Mucosa of descending colon (tissue), 3 donors: ENCODE data around the gene CIAO3. TPM values are rescaled to one million over a fixed set of nuclear protein-coding genes. Genes with fewer than 3 reads are reported as not detected.
A peak's percentile ranks its signal among the peaks of the same experiment; 100 is the strongest.

ENCODE experiments used
- ATAC-seq: fragments of 200-7000 bp; cut with Tn5 transposase; one replicate; pipeline ENCODE4 v1.9.1; 2020; ENCODE audit warnings: mild to moderate bottlenecking, moderate library complexity
- DNase-seq, 3 donors: peaks; one replicate each; pipeline ENCODE4 v3.0.0-alpha.2; 2020
- H3K36me3 ChIP-seq: fragments of 200-600 bp; one replicate; pipeline ENCODE4 v1.8.0; 2021; ENCODE audit warnings: low read depth, mild to moderate bottlenecking
- H3K4me1 ChIP-seq: fragments of 200-600 bp; one replicate; pipeline ENCODE4 v1.8.0; 2021; ENCODE audit warnings: low read depth, mild to moderate bottlenecking
- H3K4me3 ChIP-seq: fragments of 200-600 bp; one replicate; pipeline ENCODE4 v1.8.0; 2021; ENCODE audit warnings: mild to moderate bottlenecking
- H3K9me3 ChIP-seq: fragments of 200-600 bp; one replicate; pipeline ENCODE4 v1.8.0; 2021; ENCODE audit warnings: mild to moderate bottlenecking
- intact Hi-C, 2 donors: fragments of 100-400 bp; cut with DNase I in 1 of 2; cut with micrococcal nuclease in 1 of 2; formaldehyde crosslinking; loops; one replicate each; pipeline versions ENCODE4 v1.11.0 to v1.11.1; 2022; cut with DNase I, micrococcal nuclease
- microRNA-seq: library from miRNA; unstranded; fragments of <30 nt; microRNA quantifications from one replicate; pipeline ENCODE4, GENCODE V29; 2019
- total RNA-seq, 3 donors: library from RNA; stranded (reverse); fragmentation: NEBNext Ultra II Directional in 2 of 3; extraction: Animal tissue kit (Norgen Biotek cat#: 25700) in 2 of 3; gene quantifications; one replicate each; pipeline versions ENCODE4 v1.2.1 to v1.2.4, GENCODE V29; 2021 to 2023
- TF ChIP-seq, protein P1 (sequence below): fragments of 200-600 bp; IDR thresholded peaks from one replicate; pipeline ENCODE4 v1.8.0; 2022; ENCODE audit warnings: antibody characterized with exemption, mild to moderate bottlenecking
- donor health status: DM: no; HTN: no; CAD: no; lungs with moderate emphysema.
- donor health status: DM: no; HTN: no; CAD: no.
- donor health status: DM: no; HTN: yes; CAD: no.

The CIAO3 gene
- total RNA-seq, 3 donors from 2014 or later = 37.7 to 48.7 (median 47.6) TPM

DNA sequence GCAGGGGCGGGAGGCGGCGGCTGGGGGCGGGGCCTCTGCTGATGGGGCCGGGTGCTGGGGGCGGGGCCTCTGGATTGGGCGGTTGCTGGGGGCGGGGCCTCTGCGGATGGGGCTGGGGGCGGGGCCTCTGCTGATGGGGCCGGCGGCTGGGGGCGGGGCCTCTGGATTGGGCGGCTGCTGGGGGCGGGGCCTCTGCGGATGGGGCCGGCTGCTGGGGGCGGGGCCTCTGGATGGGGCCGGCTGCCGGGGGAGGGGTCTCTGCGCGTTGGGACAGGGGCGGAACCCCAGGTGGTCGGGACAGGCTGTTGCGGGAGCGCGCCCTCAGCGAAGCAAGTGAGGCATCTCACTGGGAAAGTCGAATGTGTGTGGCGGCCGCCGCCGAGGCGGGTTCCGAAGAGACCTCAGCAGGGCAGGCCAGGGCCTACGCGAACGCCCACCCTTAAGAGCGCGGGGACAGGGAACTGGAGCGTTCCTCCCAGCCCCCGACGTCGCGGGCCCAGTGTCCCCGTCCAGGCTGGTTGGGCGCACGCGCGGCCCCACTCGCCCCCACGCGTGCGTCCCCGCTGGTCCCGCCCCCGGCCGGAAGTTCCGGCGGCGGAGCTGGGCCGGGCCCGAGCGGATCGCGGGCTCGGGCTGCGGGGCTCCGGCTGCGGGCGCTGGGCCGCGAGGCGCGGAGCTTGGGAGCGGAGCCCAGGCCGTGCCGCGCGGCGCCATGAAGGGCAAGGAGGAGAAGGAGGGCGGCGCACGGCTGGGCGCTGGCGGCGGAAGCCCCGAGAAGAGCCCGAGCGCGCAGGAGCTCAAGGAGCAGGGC lies 60.8 kb downstream of the CIAO3 start, which contains the start of gene STUB1:
TSS of gene STUB1 (plus strand) at position 597 of the 811 bp plus-strand sequence. CDS start at position 713, 116 bp downstream.
- H3K4me1 ChIP-seq = peaks cover 67% of the 10 kb centered on the region
- intact Hi-C loops = no loop called here
- peak within 1 kb of the TSS; percentile 70 for H3K4me3 ChIP-seq
- no peaks in the 10 kb centered on the region for H3K9me3 ChIP-seq
- ATAC-seq (peak; percentile 73), DNase-seq (peak; percentile 87 to 93 (median 93))
- TF ChIP-seq, protein P1, sequence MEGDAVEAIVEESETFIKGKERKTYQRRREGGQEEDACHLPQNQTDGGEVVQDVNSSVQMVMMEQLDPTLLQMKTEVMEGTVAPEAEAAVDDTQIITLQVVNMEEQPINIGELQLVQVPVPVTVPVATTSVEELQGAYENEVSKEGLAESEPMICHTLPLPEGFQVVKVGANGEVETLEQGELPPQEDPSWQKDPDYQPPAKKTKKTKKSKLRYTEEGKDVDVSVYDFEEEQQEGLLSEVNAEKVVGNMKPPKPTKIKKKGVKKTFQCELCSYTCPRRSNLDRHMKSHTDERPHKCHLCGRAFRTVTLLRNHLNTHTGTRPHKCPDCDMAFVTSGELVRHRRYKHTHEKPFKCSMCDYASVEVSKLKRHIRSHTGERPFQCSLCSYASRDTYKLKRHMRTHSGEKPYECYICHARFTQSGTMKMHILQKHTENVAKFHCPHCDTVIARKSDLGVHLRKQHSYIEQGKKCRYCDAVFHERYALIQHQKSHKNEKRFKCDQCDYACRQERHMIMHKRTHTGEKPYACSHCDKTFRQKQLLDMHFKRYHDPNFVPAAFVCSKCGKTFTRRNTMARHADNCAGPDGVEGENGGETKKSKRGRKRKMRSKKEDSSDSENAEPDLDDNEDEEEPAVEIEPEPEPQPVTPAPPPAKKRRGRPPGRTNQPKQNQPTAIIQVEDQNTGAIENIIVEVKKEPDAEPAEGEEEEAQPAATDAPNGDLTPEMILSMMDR = no peak
- H3K36me3 ChIP-seq = peaks cover 5% of the 10 kb centered on the region

Small RNA genes within 50 kb of the gene (microRNA-seq; reads per million reads assigned to microRNA genes)
- not detected for gene MIR662

Other genes starting within 250 kb of the CIAO3 start
- gene CAPN15, start 213.3 kb downstream of the CIAO3 start, total RNA-seq = 100 to 1,000 TPM in 2 of 3 donors, 10 to 100 TPM in 1; 73.5 to 110 (median 109) TPM
- not detected for gene PRR35, start 180.6 kb downstream of the CIAO3 start, total RNA-seq
- under 1 TPM; 0.26 to 0.82 (median 0.36) TPM for gene NHLRC4, start 174.0 kb downstream of the CIAO3 start, total RNA-seq
- 10 to 100 TPM; 37.8 to 39.6 (median 38.4) TPM for gene PIGQ, start 171.0 kb downstream of the CIAO3 start, total RNA-seq
- gene RAB40C, start 150.9 kb downstream of the CIAO3 start, total RNA-seq = 10 to 100 TPM; 31.2 to 51.0 (median 40.1) TPM
- 1 to 10 TPM; 1.1 to 2.2 (median 1.6) TPM for gene WFIKKN1, start 110.0 kb downstream of the CIAO3 start, total RNA-seq
- 10 to 100 TPM; 40.3 to 52.4 (median 50.0) TPM for gene METTL26, start 104.7 kb downstream of the CIAO3 start, total RNA-seq
- gene MCRIP2, start 99.2 kb downstream of the CIAO3 start, total RNA-seq = 100 to 1,000 TPM in 2 of 3 donors, 10 to 100 TPM in 1; 76.3 to 116 (median 100) TPM
- 10 to 100 TPM; 35.0 to 54.9 (median 50.2) TPM for gene WDR90, start 91.6 kb downstream of the CIAO3 start, total RNA-seq
- 100 to 1,000 TPM; 124 to 138 (median 127) TPM for gene RHOT2, start 72.9 kb downstream of the CIAO3 start, total RNA-seq
- 1 to 10 TPM; 2.8 to 3.4 (median 3.0) TPM for gene RHBDL1, start 65.3 kb downstream of the CIAO3 start, total RNA-seq
- gene STUB1, start 60.6 kb downstream of the CIAO3 start, total RNA-seq = 100 to 1,000 TPM in 2 of 3 donors, 10 to 100 TPM in 1; 77.8 to 119 (median 108) TPM
- 10 to 100 TPM; 39.5 to 60.5 (median 46.9) TPM for gene JMJD8, start 56.7 kb downstream of the CIAO3 start, total RNA-seq
- gene WDR24, start 50.6 kb downstream of the CIAO3 start, total RNA-seq = 10 to 100 TPM in 2 of 3 donors, 1 to 10 TPM in 1; 9.2 to 13.4 (median 10.5) TPM
- 1 to 10 TPM; 1.3 to 2.2 (median 2.1) TPM for gene FBXL16, start 35.2 kb downstream of the CIAO3 start, total RNA-seq
- 10 to 100 TPM; 15.8 to 34.5 (median 22.0) TPM for gene METRN, start 25.9 kb downstream of the CIAO3 start, total RNA-seq
- gene ANTKMT, start 19.9 kb downstream of the CIAO3 start, total RNA-seq = 10 to 100 TPM; 36.2 to 39.9 (median 39.8) TPM
- gene CCDC78, start 14.6 kb downstream of the CIAO3 start, total RNA-seq = under 1 TPM; 0.47 to 0.96 (median 0.80) TPM
- gene HAGHL, start 13.9 kb downstream of the CIAO3 start, total RNA-seq = 1 to 10 TPM; 1.9 to 6.6 (median 3.5) TPM
- 1 to 10 TPM; 3.4 to 7.0 (median 4.7) TPM for gene MSLN, start 19.7 kb upstream of the CIAO3 start, total RNA-seq
- 10 to 100 TPM; 19.8 to 20.0 (median 19.8) TPM for gene RPUSD1, start 47.4 kb upstream of the CIAO3 start, total RNA-seq
- 10 to 100 TPM; 11.9 to 32.4 (median 12.3) TPM for gene CHTF18, start 47.6 kb upstream of the CIAO3 start, total RNA-seq
- 1 to 10 TPM in 1 of 3 donors, under 1 TPM in 1, not detected in 1; 0.31 to 1.0 TPM for gene GNG13, start 59.7 kb upstream of the CIAO3 start, total RNA-seq
- gene LMF1, start 230.0 kb upstream of the CIAO3 start, total RNA-seq = 10 to 100 TPM; 16.4 to 26.5 (median 25.1) TPM
- gene SOX8, start 240.8 kb upstream of the CIAO3 start, total RNA-seq = 1 to 10 TPM in 1 of 3 donors, under 1 TPM in 2; 0.67 to 3.1 (median 0.75) TPM